Karpas-422 (cell line): ENCODE measurements around the gene IBTK. TPM values are rescaled to one million over a fixed set of nuclear protein-coding genes. Genes with fewer than 3 reads are reported as not detected.
"Not testable (repeated sequence)": the region's sequence is repeated elsewhere in the genome, so short reads cannot be mapped to it uniquely, and the experiment has no call there.

Source experiments
- DNase-seq: peaks from one replicate; pipeline ENCODE4 v3.0.0-alpha.2; 2015
- H2AFZ ChIP-seq: fragments of 200-600 bp; sonication (generic); 2 replicates; pipeline ENCODE4 v1.6.1; 2014; ENCODE audit warnings: antibody characterized with exemption, low read length, mixed read lengths
- H3K27ac ChIP-seq: fragments of 200-600 bp; sonication (generic); 2 replicates; pipeline ENCODE4 v1.5.1; 2014; ENCODE audit warnings: mild to moderate bottlenecking, low read length, moderate library complexity
- H3K27me3 ChIP-seq: fragments of 200-600 bp; sonication (generic); 2 replicates; pipeline ENCODE4 v1.6.1; 2014; ENCODE audit warnings: low read length, mixed read lengths
- H3K36me3 ChIP-seq: fragments of 200-600 bp; sonication (generic); 2 replicates; pipeline ENCODE4 v1.6.1; 2014; ENCODE audit warnings: low read length, mixed read lengths; ENCODE audit not compliant: insufficient read depth
- H3K4me1 ChIP-seq: fragments of 200-600 bp; sonication (generic); 2 replicates; pipeline ENCODE4 v1.6.1; 2014; ENCODE audit warnings: mild to moderate bottlenecking, low read length, mixed read lengths
- H3K4me2 ChIP-seq: fragments of 200-600 bp; sonication (generic); 2 replicates; pipeline ENCODE4 v1.6.1; 2014; ENCODE audit warnings: low read length, low read depth, mild to moderate bottlenecking; ENCODE audit not compliant: poor library complexity, severe bottlenecking
- H3K4me3 ChIP-seq: fragments of 200-600 bp; sonication (generic); 2 replicates; pipeline ENCODE4 v1.5.1; 2014; ENCODE audit warnings: mild to moderate bottlenecking, antibody characterized with exemption, low read length, mixed read lengths
- H3K79me2 ChIP-seq: fragments of 200-600 bp; sonication (generic); 2 replicates; pipeline ENCODE4 v1.6.1; 2014; ENCODE audit warnings: mild to moderate bottlenecking, low read length, mixed read lengths
- H3K9ac ChIP-seq: fragments of 200-600 bp; sonication (generic); 2 replicates; pipeline ENCODE4 v1.6.0; 2014; ENCODE audit warnings: low read length
- H3K9me2 ChIP-seq: fragments of 200-600 bp; sonication (generic), shearing (Covaris generic); replicated peaks from 2 replicates; pipeline ENCODE4 v1.6.0; 2014; ENCODE audit warnings: mild to moderate bottlenecking, low read length, moderate library complexity; ENCODE audit not compliant: insufficient read depth
- H3K9me3 ChIP-seq: fragments of 300-700, 200-600 bp; sonication (generic); 2 replicates; pipeline ENCODE4 v1.6.1; 2014; ENCODE audit warnings: low read length, mixed read lengths
- H4K20me1 ChIP-seq: fragments of 200-600 bp; sonication (generic); 2 replicates; pipeline ENCODE4 v1.6.1; 2014; ENCODE audit warnings: mild to moderate bottlenecking, antibody characterized with exemption, low read length, low read depth; ENCODE audit not compliant: insufficient read depth
- total RNA-seq: library from RNA; depleted of rRNA; stranded (reverse); fragments of >200 nt; shearing (Covaris generic); gene quantifications from 2 replicates; pipeline ENCODE4 v1.2.3, GENCODE V29; 2014; ENCODE audit warnings: low replicate concordance

Gene IBTK
- total RNA-seq, 1 experiment from 2014 or later, result 36.3 TPM

DNA sequence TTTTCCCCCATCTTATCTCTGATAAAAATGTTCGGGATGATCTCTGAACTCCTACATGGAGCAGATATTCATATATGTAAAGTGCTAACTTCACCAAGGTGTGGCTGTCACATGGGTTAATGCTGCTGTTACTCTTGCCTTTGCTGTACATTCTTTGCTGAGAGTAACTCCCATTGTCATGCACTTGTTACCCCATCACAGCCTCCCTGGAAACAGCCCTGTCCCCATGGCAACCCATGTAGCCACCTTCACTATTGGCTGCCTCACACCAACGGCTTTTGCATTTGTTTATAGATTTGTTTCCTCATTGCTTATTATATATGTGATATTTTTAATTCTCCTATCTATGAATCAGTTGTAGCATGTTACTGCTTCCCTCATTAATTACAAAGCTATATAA lies 17.3 kb upstream of the IBTK start:
- no peaks in the 10 kb centered on the region for H3K79me2 ChIP-seq
- no peak overlapping the region for H3K4me2 ChIP-seq
- no peaks in the 10 kb centered on the region for H3K9me3 ChIP-seq
- no peak for DNase-seq
- no peak overlapping the region for H3K9ac ChIP-seq
- H3K4me3 ChIP-seq, result no peak overlapping the region
- no peaks in the 10 kb centered on the region for H3K36me3 ChIP-seq
- H3K27me3 ChIP-seq, result no peaks in the 10 kb centered on the region
- no peak overlapping the region for H2AFZ ChIP-seq
- no peaks in the 10 kb centered on the region for H3K9me2 ChIP-seq
- H3K27ac ChIP-seq, result no peak overlapping the region
- no peaks in the 10 kb centered on the region for H4K20me1 ChIP-seq
- no peaks in the 10 kb centered on the region for H3K4me1 ChIP-seq

DNA sequence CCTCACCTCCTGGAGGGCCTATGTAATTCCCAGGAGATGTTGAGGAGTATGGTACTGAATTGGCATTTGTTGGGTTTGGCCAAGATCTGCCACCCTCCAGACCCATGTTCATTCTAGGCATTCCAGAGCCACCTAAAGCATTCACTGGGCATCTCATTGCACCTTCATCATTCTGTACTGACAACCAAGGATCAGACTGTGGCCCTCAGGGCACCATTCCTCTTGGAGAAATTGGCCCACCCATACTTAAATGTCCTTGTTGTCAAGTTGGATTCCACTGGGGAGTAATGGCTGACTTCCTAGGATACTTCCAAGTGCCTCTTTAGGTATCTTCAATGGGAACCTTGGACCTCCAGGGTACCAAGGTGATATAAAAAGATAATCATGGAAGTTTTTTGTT lies 16.8 kb upstream of the IBTK start:
- Histone ChIP-seq H3K9me2 (no peaks in the 10 kb centered on the region), H3K36me3 (no peaks in the 10 kb centered on the region), H3K27me3 (no peaks in the 10 kb centered on the region), H2AFZ (no peak overlapping the region), H3K4me1 (no peaks in the 10 kb centered on the region), H4K20me1 (no peaks in the 10 kb centered on the region), H3K4me2 (no peak overlapping the region), H3K79me2 (no peaks in the 10 kb centered on the region), H3K27ac (no peak overlapping the region), H3K9ac (no peak overlapping the region), H3K9me3 (no peaks in the 10 kb centered on the region), H3K4me3 (no peak overlapping the region)
- no peak for DNase-seq

DNA sequence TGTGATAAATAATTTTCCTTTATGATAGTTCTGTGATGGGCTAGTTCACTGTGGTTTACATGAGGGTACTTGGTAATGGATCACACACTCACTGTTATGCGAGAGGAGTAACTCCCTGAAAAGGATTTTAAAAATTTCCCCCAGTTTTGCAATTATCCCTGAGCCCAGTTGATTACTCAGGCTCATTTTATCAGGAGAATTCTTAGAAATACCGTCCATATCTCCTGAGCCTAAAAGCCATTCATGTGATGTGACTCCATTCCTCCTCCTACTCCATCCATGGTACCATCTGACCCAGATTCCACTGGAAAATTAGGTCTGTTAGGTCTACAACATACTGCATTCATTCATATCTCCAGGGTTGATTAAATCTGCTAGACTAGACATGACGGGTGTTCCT lies 16.4 kb upstream of the IBTK start:
- Histone ChIP-seq H4K20me1 (no peaks in the 10 kb centered on the region), H3K79me2 (no peaks in the 10 kb centered on the region), H3K36me3 (no peaks in the 10 kb centered on the region), H2AFZ (no peak overlapping the region), H3K27me3 (no peaks in the 10 kb centered on the region), H3K4me2 (no peak overlapping the region), H3K4me3 (no peak overlapping the region), H3K9me2 (no peaks in the 10 kb centered on the region), H3K9ac (no peak overlapping the region), H3K27ac (no peak overlapping the region), H3K9me3 (no peaks in the 10 kb centered on the region), H3K4me1 (no peaks in the 10 kb centered on the region)
- DNase-seq, result no peak

DNA sequence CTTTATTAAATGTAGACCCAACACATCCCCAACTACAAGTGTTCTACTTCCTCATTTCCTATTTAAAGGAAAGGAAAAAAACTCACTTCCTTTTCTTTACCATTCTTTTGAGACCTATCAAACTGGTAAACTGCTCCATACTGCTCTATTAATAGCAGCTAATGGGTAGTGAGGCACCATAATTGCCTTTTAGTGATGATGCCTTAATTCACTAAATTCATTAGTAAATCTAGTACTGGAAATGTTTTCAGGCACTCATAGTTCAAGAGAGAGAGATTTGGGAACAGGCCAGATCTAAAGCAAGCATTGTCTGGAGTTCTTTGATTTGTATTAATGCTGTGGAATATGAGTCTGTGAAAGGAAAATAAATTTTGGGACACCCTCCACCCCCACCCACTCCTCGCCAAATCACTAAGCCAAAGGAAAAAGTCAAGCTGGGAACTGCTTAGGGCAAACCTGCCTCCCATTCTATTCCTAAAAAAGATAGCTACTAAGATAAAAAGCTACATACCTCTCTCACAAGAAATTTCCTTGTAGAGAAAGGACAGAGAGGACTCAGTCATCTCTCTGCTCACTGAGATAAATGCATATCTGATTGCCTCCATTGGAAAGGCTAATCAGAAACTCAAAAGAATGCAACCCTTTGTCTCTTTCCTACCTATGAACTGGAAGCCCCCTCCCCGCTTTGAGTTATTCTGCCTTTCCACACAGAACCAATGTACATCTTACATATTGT lies 13.6 kb upstream of the IBTK start:
- Histone ChIP-seq H3K79me2 (no peaks in the 10 kb centered on the region), H3K9ac (no peak overlapping the region), H3K36me3 (no peaks in the 10 kb centered on the region), H3K9me3 (no peaks in the 10 kb centered on the region), H2AFZ (no peak overlapping the region), H3K27me3 (no peaks in the 10 kb centered on the region), H3K4me3 (no peak overlapping the region), H3K27ac (no peak overlapping the region), H3K9me2 (no peaks in the 10 kb centered on the region), H3K4me2 (no peak overlapping the region), H3K4me1 (no peaks in the 10 kb centered on the region), H4K20me1 (no peaks in the 10 kb centered on the region)
- no peak for DNase-seq

DNA sequence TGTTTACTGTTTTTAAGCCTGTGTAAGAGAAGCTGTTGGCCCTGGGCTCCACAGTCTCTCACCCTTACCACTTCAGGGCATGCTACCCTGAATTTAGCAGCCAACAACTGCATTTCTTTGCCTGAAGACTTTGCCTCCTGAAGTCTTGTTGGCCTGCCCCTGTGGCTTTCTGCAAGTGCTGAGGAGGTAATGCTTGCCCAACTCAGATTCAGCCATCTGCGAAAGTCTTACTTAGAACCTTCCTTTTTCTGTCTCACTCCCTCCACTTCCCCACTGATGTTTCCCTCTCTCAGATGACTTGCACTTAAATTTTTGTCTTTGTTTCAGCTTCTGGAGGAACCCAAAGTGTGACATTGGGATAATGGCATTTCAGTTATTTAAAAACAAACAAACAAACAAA lies 11.8 kb upstream of the IBTK start:
- no peak overlapping the region for H3K9ac ChIP-seq
- H3K4me3 ChIP-seq, result no peak overlapping the region
- no peak for DNase-seq
- no peaks in the 10 kb centered on the region for H3K4me1 ChIP-seq
- H3K27ac ChIP-seq, result no peak overlapping the region
- H3K9me3 ChIP-seq, result no peaks in the 10 kb centered on the region
- H3K4me2 ChIP-seq, result no peak overlapping the region
- H4K20me1 ChIP-seq, result no peaks in the 10 kb centered on the region
- no peaks in the 10 kb centered on the region for H3K27me3 ChIP-seq
- H3K79me2 ChIP-seq, result no peaks in the 10 kb centered on the region
- no peak overlapping the region for H2AFZ ChIP-seq
- H3K9me2 ChIP-seq, result no peaks in the 10 kb centered on the region
- no peaks in the 10 kb centered on the region for H3K36me3 ChIP-seq

DNA sequence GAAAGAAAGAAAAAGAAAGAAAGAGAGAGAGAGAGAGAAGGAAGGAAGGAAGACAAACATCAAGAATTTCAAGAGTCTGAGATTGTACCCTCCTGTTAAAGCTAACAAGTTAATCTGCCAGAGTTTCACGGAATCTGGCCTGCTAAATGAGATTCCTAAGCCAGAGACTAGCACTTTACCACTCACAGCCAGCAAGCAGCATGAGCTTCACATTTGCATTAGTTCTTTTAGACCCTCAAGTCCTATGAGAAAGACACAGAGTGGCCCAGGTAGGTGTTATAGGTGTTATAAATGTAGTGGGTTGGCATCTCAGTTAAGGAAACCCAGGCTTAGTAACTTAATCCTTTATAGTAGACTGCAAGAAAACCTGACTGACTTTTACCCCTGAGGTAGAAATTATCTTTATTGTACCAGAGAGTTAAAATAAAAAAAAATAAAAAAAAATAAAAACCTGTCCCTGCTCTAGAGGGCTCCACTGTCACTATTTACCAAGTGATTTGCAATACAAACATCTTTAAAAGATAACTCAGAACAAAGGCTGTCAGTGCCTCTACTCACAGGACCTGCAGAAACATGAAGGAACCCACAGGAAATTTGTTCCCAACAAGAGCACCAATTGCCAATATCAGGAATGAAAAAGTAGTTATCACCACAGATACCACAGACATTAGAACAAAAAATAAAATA lies 9.7 kb upstream of the IBTK start:
- Histone ChIP-seq H2AFZ (no peak overlapping the region), H3K9ac (no peak overlapping the region), H4K20me1 (no peaks in the 10 kb centered on the region)

DNA sequence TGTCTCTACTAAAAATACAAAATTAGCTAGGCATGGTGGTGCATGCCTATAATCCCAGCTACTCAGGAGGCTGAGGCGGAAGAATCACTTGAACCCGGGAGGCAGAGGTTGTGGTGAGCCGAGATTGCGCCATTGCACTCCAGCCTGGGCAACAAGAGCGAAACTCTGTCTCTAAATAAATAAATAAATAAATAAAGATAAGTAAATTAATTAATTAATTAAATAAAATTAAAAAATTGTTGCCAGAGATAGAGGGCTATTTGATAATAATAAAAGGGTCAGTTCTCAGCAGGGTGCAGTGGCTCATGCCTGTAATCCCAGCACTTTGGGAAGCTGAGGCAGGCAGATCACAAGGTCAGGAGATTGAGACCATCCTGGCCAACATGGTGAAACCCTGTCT lies 7.2 kb upstream of the IBTK start:
- not testable (repeated sequence) for H3K9me3 ChIP-seq, H2AFZ ChIP-seq, H3K4me2 ChIP-seq, H4K20me1 ChIP-seq, H3K36me3 ChIP-seq, H3K9me2 ChIP-seq, DNase-seq, H3K27ac ChIP-seq, H3K79me2 ChIP-seq, H3K4me3 ChIP-seq, H3K4me1 ChIP-seq, H3K9ac ChIP-seq, H3K27me3 ChIP-seq

More for the DNA sequence above, 9.7 kb upstream of the IBTK start:
- Histone ChIP-seq H3K4me1 (no peaks in the 10 kb centered on the region), H3K9me3 (no peaks in the 10 kb centered on the region), H3K4me3 (no peak overlapping the region), H3K4me2 (no peak overlapping the region), H3K9me2 (no peaks in the 10 kb centered on the region), H3K27me3 (no peaks in the 10 kb centered on the region), H3K27ac (no peak overlapping the region), H3K79me2 (no peaks in the 10 kb centered on the region), H3K36me3 (no peaks in the 10 kb centered on the region)
- no peak for DNase-seq

DNA sequence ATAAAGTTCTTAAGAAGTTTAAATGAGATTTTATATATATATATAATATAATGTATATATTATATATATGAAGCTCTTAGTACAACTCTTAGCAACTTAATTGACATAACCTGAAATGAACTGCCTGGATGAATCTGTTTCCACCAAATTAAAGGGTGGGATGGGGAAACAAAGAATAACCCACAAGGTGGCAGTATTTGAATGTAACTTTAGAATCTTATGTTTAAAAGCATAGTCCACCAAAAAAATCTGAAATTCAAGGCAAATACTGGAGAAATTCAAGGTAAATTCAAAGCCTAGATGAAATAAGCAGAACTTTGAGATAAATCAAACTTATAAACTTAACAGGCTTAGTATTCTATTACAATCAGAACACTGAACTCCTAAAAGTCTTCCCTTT lies 4.4 kb upstream of the IBTK start:
- no peak overlapping the region for H3K4me2 ChIP-seq
- DNase-seq, result peak; percentile 77
- H3K4me1 ChIP-seq, result peaks cover 7% of the 10 kb centered on the region
- H3K9ac ChIP-seq, result no peak overlapping the region
- H3K36me3 ChIP-seq, result no peaks in the 10 kb centered on the region
- no peaks in the 10 kb centered on the region for H4K20me1 ChIP-seq
- H3K27ac ChIP-seq, result no peak overlapping the region
- H2AFZ ChIP-seq, result no peak overlapping the region
- no peak overlapping the region for H3K4me3 ChIP-seq
- H3K9me3 ChIP-seq, result no peaks in the 10 kb centered on the region
- H3K27me3 ChIP-seq, result no peaks in the 10 kb centered on the region
- H3K9me2 ChIP-seq, result no peaks in the 10 kb centered on the region
- peaks cover 6% of the 10 kb centered on the region for H3K79me2 ChIP-seq
